Panc1 (cell line): Measurements from ENCODE around the gene LRRC74A.

Source experiments
- POLR2AphosphoS5 ChIP-seq: IDR thresholded peaks from 2 replicates; pipeline ENCODE4 v1.6.1; 2012; ENCODE audit warnings: mild to moderate bottlenecking, low read depth, low read length, moderate library complexity
- REST ChIP-seq, 2 experiments: IDR thresholded peaks; 2 replicates each; pipeline ENCODE4 v1.6.1; 2011 to 2012; ENCODE audit warnings: low read depth in 2 of 2, control low read depth in 1 of 2, low read length in 1 of 2, mild to moderate bottlenecking in 1 of 2, moderate library complexity in 1 of 2; ENCODE audit not compliant: insufficient read depth in 1 of 2
- SIN3A ChIP-seq: IDR thresholded peaks from 2 replicates; pipeline ENCODE4 v1.6.1; 2012; ENCODE audit warnings: low read depth, mild to moderate bottlenecking, low read length, moderate library complexity, borderline replicate concordance; ENCODE audit not compliant: insufficient read depth
- TCF7L2 ChIP-seq: IDR thresholded peaks from 2 replicates; pipeline ENCODE4 v1.6.1; 2011; ENCODE audit warnings: mild to moderate bottlenecking, low read depth, low read length, inconsistent platforms
- TF ChIP-seq, protein P1 (sequence below): fragments of 450-650 bp; IDR thresholded peaks from 2 replicates; pipeline ENCODE4 v1.5.1; 2017; ENCODE audit warnings: mild to moderate bottlenecking

GRCh38 chr14:76808011-76808410 lies 18.2 kb upstream of the LRRC74A start:
- TF ChIP-seq, protein P1, sequence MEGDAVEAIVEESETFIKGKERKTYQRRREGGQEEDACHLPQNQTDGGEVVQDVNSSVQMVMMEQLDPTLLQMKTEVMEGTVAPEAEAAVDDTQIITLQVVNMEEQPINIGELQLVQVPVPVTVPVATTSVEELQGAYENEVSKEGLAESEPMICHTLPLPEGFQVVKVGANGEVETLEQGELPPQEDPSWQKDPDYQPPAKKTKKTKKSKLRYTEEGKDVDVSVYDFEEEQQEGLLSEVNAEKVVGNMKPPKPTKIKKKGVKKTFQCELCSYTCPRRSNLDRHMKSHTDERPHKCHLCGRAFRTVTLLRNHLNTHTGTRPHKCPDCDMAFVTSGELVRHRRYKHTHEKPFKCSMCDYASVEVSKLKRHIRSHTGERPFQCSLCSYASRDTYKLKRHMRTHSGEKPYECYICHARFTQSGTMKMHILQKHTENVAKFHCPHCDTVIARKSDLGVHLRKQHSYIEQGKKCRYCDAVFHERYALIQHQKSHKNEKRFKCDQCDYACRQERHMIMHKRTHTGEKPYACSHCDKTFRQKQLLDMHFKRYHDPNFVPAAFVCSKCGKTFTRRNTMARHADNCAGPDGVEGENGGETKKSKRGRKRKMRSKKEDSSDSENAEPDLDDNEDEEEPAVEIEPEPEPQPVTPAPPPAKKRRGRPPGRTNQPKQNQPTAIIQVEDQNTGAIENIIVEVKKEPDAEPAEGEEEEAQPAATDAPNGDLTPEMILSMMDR: no peak
- TF ChIP-seq POLR2AphosphoS5 (no peak), REST (IDR thresholded peaks at IDR 0.05; ENCODE audit: insufficient read depth in 1 of 2, low read depth in 2 of 2, low read length in 1 of 2) (no peak), SIN3A (no peak), TCF7L2 (no peak)
